OCI-LY3 (cell line): ENCODE measurements around the gene SMAD7.

Source experiments
- H2AFZ ChIP-seq: fragments of 200-600, 300-600 bp; shearing (Covaris generic); 2 replicates; pipeline ENCODE4 v1.6.0; 2014; ENCODE audit warnings: antibody characterized with exemption, low read depth, low read length
- H3K27ac ChIP-seq: fragments of 200-600, 300-600 bp; sonication (generic); 2 replicates; pipeline ENCODE4 v1.5.1; 2014; ENCODE audit warnings: mild to moderate bottlenecking, low read length, moderate library complexity, mixed read lengths
- H3K27me3 ChIP-seq: fragments of 200-600, 300-600 bp; sonication (generic); 2 replicates; pipeline ENCODE4 v1.6.1; 2014; ENCODE audit warnings: low read depth, low read length, mixed read lengths
- H3K36me3 ChIP-seq: fragments of 200-600, 300-600 bp; sonication (generic); replicated peaks from 2 replicates; pipeline ENCODE3; 2014; ENCODE audit warnings: low read depth, low read length, mixed read lengths
- H3K4me1 ChIP-seq: fragments of 300-600, 200-600 bp; sonication (generic); 2 replicates; pipeline ENCODE4 v1.6.1; 2014; ENCODE audit warnings: low read length, mixed read lengths
- H3K4me2 ChIP-seq: fragments of 200-600, 300-600 bp; sonication (generic); 2 replicates; pipeline ENCODE4 v1.6.1; 2014; ENCODE audit warnings: low read length, mixed read lengths
- H3K4me3 ChIP-seq: fragments of 300-600, 200-600 bp; sonication (generic); 2 replicates; pipeline ENCODE4 v1.5.1; 2014; ENCODE audit warnings: antibody characterized with exemption, mild to moderate bottlenecking, low read length, moderate library complexity
- H3K79me2 ChIP-seq: fragments of 300-600, 200-600 bp; shearing (Covaris generic); 2 replicates; pipeline ENCODE4 v1.6.1; 2014; ENCODE audit warnings: mild to moderate bottlenecking, low read length, mixed read lengths
- H3K9ac ChIP-seq: fragments of 300-600, 200-600 bp; shearing (Covaris generic); 2 replicates; pipeline ENCODE4 v1.6.0; 2014; ENCODE audit warnings: mild to moderate bottlenecking, low read length, moderate library complexity
- H3K9me3 ChIP-seq: fragments of 200-600, 300-600 bp; shearing (Covaris generic); 2 replicates; pipeline ENCODE4 v1.6.1; 2014; ENCODE audit warnings: low read length, mixed read lengths; ENCODE audit not compliant: insufficient read depth
- H4K20me1 ChIP-seq: fragments of 200-600, 300-600 bp; sonication (generic); 2 replicates; pipeline ENCODE4 v1.6.1; 2016; ENCODE audit warnings: low read length, mixed read lengths; ENCODE audit not compliant: insufficient read depth
- EZH2phosphoT487 ChIP-seq: fragments of 200-600 bp; shearing (Covaris generic); IDR thresholded peaks from 2 replicates; pipeline ENCODE4 v1.6.1; 2018; ENCODE audit warnings: antibody characterized with exemption, mixed run types, low read depth
- TF ChIP-seq, protein P1 (sequence below): fragments of 200-600, 300-600 bp; sonication (generic); IDR thresholded peaks from 2 replicates; pipeline ENCODE4 v1.5.1; 2014; ENCODE audit warnings: antibody characterized with exemption, low read length, low read depth

The SMAD7 gene

DNA sequence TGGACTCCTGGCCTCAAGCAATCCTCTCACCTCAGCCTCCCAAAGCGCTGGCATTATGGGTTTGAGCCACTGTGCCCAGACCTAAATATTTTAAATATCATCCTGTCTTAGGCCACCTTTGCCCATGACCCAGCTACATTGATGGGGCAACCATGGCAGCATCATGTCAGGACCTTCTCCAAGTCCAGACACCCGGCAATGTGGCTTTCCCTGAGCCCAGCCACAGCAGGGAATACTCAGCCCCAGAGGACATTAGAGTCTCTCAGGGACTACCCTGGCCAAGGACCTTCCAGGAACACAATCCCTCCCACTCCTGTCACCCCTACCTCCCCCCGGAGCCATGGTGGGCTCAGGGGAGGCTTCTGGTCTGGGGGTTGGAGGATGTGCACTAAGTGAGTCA is 72.8 kb downstream of the SMAD7 start:
- no peaks in the 10 kb centered on the region for H4K20me1 ChIP-seq
- no peaks in the 10 kb centered on the region for H3K79me2 ChIP-seq
- no peak overlapping the region for H3K4me2 ChIP-seq
- no peak overlapping the region for H2AFZ ChIP-seq
- no peaks in the 10 kb centered on the region for H3K9me3 ChIP-seq
- peaks cover 11% of the 10 kb centered on the region; the same call in 1 of the 2 replicates for H3K4me1 ChIP-seq
- no peak overlapping the region for H3K27ac ChIP-seq
- no peak overlapping the region for H3K9ac ChIP-seq
- TF ChIP-seq, protein P1, sequence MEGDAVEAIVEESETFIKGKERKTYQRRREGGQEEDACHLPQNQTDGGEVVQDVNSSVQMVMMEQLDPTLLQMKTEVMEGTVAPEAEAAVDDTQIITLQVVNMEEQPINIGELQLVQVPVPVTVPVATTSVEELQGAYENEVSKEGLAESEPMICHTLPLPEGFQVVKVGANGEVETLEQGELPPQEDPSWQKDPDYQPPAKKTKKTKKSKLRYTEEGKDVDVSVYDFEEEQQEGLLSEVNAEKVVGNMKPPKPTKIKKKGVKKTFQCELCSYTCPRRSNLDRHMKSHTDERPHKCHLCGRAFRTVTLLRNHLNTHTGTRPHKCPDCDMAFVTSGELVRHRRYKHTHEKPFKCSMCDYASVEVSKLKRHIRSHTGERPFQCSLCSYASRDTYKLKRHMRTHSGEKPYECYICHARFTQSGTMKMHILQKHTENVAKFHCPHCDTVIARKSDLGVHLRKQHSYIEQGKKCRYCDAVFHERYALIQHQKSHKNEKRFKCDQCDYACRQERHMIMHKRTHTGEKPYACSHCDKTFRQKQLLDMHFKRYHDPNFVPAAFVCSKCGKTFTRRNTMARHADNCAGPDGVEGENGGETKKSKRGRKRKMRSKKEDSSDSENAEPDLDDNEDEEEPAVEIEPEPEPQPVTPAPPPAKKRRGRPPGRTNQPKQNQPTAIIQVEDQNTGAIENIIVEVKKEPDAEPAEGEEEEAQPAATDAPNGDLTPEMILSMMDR, result no peak
- no peak for TF ChIP-seq EZH2phosphoT487
- no peak overlapping the region for H3K4me3 ChIP-seq
- H3K27me3 ChIP-seq, result peaks cover 38% of the 10 kb centered on the region
- H3K36me3 ChIP-seq, result no peaks in the 10 kb centered on the region

DNA sequence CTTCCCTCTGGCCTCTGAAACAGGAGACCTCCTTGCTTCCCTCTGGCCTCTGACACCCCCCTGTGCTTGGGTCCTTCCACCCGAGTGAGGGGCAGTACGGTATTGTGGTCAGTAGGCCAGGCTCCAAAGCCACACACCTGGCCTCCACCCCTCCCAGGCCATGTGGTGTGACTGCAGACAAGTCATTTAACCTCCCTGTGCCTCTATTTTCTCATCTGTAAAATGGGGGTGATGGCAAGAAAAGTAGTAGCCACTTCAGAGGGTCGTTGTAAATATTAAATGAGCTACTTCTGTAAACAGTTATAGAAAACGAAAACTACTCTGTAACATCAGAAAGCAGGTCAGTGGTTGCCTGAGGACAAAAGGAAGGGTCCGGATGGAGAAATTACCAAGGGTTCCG is 74.2 kb downstream of the SMAD7 start:
- H3K36me3 ChIP-seq, result no peaks in the 10 kb centered on the region
- H3K27ac ChIP-seq, result no peak overlapping the region
- TF ChIP-seq, protein P1, result no peak
- no peak for TF ChIP-seq EZH2phosphoT487
- peaks cover 11% of the 10 kb centered on the region; the same call in 1 of the 2 replicates for H3K4me1 ChIP-seq
- H3K9me3 ChIP-seq, result no peaks in the 10 kb centered on the region
- no peak overlapping the region for H3K9ac ChIP-seq
- H3K4me3 ChIP-seq, result no peak overlapping the region
- no peak overlapping the region for H2AFZ ChIP-seq
- H3K27me3 ChIP-seq, result peaks cover 38% of the 10 kb centered on the region
- no peak overlapping the region for H3K4me2 ChIP-seq
- H3K79me2 ChIP-seq, result no peaks in the 10 kb centered on the region
- H4K20me1 ChIP-seq, result no peaks in the 10 kb centered on the region

DNA sequence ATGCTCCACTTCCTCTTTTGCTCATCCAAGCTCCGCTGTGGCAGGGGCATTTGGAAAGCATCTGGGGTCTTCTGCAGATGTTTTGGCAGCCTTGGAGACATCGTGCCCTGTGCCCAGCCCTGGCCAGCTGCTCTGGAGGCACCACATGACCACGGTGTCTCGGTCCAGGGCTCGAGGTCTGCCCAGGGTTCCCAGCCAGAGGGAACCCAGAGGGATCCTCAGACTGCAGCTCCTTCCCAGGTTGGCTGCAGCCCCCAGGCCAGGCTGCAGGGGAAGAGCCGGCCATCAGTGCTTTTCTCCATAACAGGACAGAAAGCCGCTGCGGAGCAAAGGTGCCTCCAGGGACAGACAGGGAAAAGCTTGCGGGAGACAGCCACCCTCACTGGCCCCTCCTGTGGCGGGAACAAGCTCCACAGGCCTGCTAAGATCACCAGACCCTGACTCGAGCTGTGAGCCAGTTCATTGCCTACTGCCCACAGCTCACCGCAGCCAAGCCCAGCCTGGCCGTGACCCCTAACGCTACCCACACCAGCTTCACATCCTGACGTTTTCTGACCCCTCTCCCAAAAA is 74.7 kb downstream of the SMAD7 start:
- Histone ChIP-seq H3K9me3 (no peaks in the 10 kb centered on the region), H3K4me1 (peaks cover 11% of the 10 kb centered on the region; the same call in 1 of the 2 replicates), H3K4me3 (no peak overlapping the region), H4K20me1 (no peaks in the 10 kb centered on the region), H3K4me2 (no peak overlapping the region), H2AFZ (no peak overlapping the region), H3K27ac (no peak overlapping the region), H3K79me2 (no peaks in the 10 kb centered on the region), H3K27me3 (peaks cover 38% of the 10 kb centered on the region), H3K36me3 (no peaks in the 10 kb centered on the region), H3K9ac (no peak overlapping the region)
- TF ChIP-seq, protein P1, result no peak
- no peak for TF ChIP-seq EZH2phosphoT487

DNA sequence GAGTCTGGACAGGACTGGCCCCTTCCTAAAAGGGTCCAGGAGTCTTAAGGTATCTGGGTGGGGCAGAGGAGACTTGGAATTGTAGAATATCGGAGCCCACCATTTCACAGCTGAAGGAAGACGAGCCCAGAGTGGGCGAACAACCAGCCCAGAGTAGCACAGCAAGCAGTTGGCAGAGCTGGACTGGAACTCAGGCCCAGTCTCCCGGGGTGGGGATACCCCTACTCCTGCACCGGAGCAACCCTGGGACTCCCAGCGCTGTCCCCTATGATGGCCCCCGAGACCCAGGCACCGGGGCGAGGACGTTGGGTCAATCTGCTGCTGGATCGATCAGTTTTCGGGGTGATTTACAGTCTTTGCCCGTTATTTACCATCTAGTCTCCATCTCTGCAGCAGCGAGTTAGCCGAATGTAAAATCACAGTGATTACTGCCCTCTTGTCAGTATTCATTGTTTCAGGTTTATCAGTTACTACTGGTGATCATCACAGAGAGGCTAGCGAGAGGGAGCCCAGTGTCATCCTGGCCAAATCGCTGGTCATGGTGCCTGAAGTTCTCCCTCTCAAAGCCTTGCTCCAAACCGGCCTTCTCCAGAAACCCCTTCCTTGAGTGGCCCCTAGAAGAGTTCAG is 75.3 kb downstream of the SMAD7 start:
- H3K4me2 ChIP-seq, result no peak overlapping the region
- no peak overlapping the region for H3K27ac ChIP-seq

More for the DNA sequence above, 75.3 kb downstream of the SMAD7 start:
- H3K9ac ChIP-seq, result no peak overlapping the region
- no peak for TF ChIP-seq EZH2phosphoT487
- TF ChIP-seq, protein P1, result no peak
- no peak overlapping the region for H3K4me3 ChIP-seq
- no peaks in the 10 kb centered on the region for H3K79me2 ChIP-seq
- no peak overlapping the region for H2AFZ ChIP-seq
- peaks cover 32% of the 10 kb centered on the region for H3K27me3 ChIP-seq
- peaks cover 11% of the 10 kb centered on the region; the same call in 1 of the 2 replicates for H3K4me1 ChIP-seq
- no peaks in the 10 kb centered on the region for H3K36me3 ChIP-seq
- no peaks in the 10 kb centered on the region for H3K9me3 ChIP-seq
- H4K20me1 ChIP-seq, result no peaks in the 10 kb centered on the region
